Left ventricle myocardium inferior (tissue), 1 donor: ENCODE measurements around the gene CDS2. TPM values are rescaled to one million over a fixed set of nuclear protein-coding genes. Genes with fewer than 3 reads are reported as not detected.

Experiments used
- DNase-seq: peaks from one replicate; pipeline ENCODE4 v3.0.0-alpha.2; 2020
- H3K27ac ChIP-seq: fragments of 200-600 bp; replicated peaks from 2 replicates; pipeline ENCODE4 v1.8.0; 2021
- H3K27me3 ChIP-seq: fragments of 200-600 bp; 2 replicates; pipeline ENCODE4 v1.8.0; 2021; ENCODE audit warnings: low read depth
- H3K36me3 ChIP-seq: fragments of 200-600 bp; 2 replicates; pipeline ENCODE4 v1.8.0; 2021
- H3K4me1 ChIP-seq: fragments of 200-600 bp; 2 replicates; pipeline ENCODE4 v1.8.0; 2021
- H3K4me3 ChIP-seq: fragments of 200-600 bp; 2 replicates; pipeline ENCODE4 v1.8.0; 2021; ENCODE audit warnings: mild to moderate bottlenecking, moderate library complexity
- H3K9me3 ChIP-seq: fragments of 200-600 bp; replicated peaks from 2 replicates; pipeline ENCODE4 v1.8.0; 2021
- intact Hi-C: fragments of 100-400 bp; cut with micrococcal nuclease; formaldehyde crosslinking; loops from one replicate; pipeline ENCODE4 v1.11.0; 2022
- total RNA-seq: library from RNA; stranded (reverse); fragmentation: NEBNext Ultra II Directional; extraction: Animal tissue kit (Norgen Biotek cat#: 25700); gene quantifications from one replicate; pipeline ENCODE4 v1.2.1, GENCODE V29; 2021
- TF ChIP-seq, protein P1 (sequence below): fragments of 200-600 bp; IDR thresholded peaks from 2 replicates; pipeline ENCODE4 v1.8.0; 2021; ENCODE audit warnings: antibody characterized with exemption, mild to moderate bottlenecking, borderline replicate concordance
- donor health status: DM: no; HTN: yes; CAD: no; lungs with severe emphysema.

CDS2 gene
- total RNA-seq, 1 donor from 2014 or later = 79.0 TPM

GRCh38 chr20:5153612-5154542 lies 27.1 kb downstream of the CDS2 start:
- TF ChIP-seq, protein P1, sequence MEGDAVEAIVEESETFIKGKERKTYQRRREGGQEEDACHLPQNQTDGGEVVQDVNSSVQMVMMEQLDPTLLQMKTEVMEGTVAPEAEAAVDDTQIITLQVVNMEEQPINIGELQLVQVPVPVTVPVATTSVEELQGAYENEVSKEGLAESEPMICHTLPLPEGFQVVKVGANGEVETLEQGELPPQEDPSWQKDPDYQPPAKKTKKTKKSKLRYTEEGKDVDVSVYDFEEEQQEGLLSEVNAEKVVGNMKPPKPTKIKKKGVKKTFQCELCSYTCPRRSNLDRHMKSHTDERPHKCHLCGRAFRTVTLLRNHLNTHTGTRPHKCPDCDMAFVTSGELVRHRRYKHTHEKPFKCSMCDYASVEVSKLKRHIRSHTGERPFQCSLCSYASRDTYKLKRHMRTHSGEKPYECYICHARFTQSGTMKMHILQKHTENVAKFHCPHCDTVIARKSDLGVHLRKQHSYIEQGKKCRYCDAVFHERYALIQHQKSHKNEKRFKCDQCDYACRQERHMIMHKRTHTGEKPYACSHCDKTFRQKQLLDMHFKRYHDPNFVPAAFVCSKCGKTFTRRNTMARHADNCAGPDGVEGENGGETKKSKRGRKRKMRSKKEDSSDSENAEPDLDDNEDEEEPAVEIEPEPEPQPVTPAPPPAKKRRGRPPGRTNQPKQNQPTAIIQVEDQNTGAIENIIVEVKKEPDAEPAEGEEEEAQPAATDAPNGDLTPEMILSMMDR = no peak
- H3K4me3 ChIP-seq = no peak overlapping the region
- intact Hi-C loops = no loop called here
- no peak for DNase-seq
- peak overlapping the region; percentile 86 for H3K27ac ChIP-seq
- H3K27me3 ChIP-seq = no peaks in the 10 kb centered on the region
- H3K9me3 ChIP-seq = no peaks in the 10 kb centered on the region
- H3K4me1 ChIP-seq = peaks cover 99% of the 10 kb centered on the region
- H3K36me3 ChIP-seq = no peaks in the 10 kb centered on the region

GRCh38 chr20:5154543-5154925 lies 27.7 kb downstream of the CDS2 start:
- Histone ChIP-seq H3K36me3 (no peaks in the 10 kb centered on the region), H3K27me3 (no peaks in the 10 kb centered on the region), H3K4me1 (peaks cover 99% of the 10 kb centered on the region), H3K4me3 (no peak overlapping the region), H3K9me3 (no peaks in the 10 kb centered on the region), H3K27ac (peak overlapping the region; percentile 86)
- TF ChIP-seq, protein P1 = no peak
- DNase-seq = no peak
- intact Hi-C loops = no loop called here

DNA sequence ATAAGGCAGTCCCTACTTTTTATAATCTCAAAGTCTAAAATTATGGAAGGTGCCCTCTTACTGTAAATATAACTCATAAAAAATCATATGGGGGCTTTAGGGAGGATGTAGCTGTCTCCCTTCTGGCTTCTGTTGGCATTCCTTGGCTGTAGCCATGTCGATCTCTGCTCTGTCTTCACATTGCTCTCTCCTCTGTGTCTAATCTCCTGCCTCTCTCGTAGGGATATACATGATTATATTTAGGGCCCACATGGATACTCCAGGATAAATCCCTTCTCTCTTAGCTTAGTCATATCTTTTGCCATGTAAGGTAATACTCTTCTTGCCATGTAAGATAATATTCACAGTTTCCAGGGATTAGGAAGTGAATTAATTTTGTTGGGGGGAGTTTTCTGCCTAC lies 28.6 kb downstream of the CDS2 start:
- peak overlapping the region; percentile 86 for H3K27ac ChIP-seq

GRCh38 chr20:5156675-5157448 lies 30.1 kb downstream of the CDS2 start:
- no peaks in the 10 kb centered on the region for H3K36me3 ChIP-seq
- H3K4me1 ChIP-seq = peaks cover 99% of the 10 kb centered on the region
- TF ChIP-seq, protein P1 = no peak
- peak overlapping the region; percentile 31 for H3K27ac ChIP-seq
- intact Hi-C loops = no loop called here
- H3K27me3 ChIP-seq = no peaks in the 10 kb centered on the region
- H3K9me3 ChIP-seq = no peaks in the 10 kb centered on the region
- H3K4me3 ChIP-seq = no peak overlapping the region
- DNase-seq = no peak

More for the DNA sequence above, 28.6 kb downstream of the CDS2 start:
- Histone ChIP-seq H3K9me3 (no peaks in the 10 kb centered on the region), H3K4me1 (peaks cover 99% of the 10 kb centered on the region), H3K27me3 (no peaks in the 10 kb centered on the region), H3K36me3 (no peaks in the 10 kb centered on the region), H3K4me3 (no peak overlapping the region)
- TF ChIP-seq, protein P1 = no peak
- DNase-seq = no peak
- intact Hi-C loops = no loop called here

DNA sequence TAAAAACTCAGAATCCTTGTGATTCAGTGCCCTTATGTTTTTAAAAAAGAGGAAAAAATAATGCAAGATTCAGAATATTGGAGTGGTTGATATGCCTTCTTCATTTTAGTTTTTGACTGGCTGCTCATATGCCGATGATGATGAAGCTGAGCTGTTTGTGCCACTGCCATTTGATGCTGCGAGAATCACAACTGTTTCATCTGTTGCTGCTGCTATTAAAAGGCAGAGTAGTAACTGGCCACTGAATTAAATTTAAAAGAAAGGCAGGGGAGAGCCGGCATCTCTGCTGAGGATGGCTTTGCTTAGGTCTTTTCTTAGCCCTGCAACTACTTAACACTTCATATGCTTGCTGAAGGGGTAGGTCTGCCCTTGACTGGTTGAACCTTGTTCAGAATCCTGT lies 33.1 kb downstream of the CDS2 start:
- Histone ChIP-seq H3K27me3 (no peaks in the 10 kb centered on the region), H3K4me3 (no peak overlapping the region), H3K9me3 (no peaks in the 10 kb centered on the region), H3K4me1 (peaks cover 91% of the 10 kb centered on the region), H3K27ac (peak overlapping the region; percentile 64), H3K36me3 (no peaks in the 10 kb centered on the region)
- DNase-seq = no peak
- TF ChIP-seq, protein P1 = no peak
- intact Hi-C loops = no loop called here
